Omental fat pad (tissue), 4 donors: ENCODE measurements around the gene SV2A. TPM values are rescaled to one million over a fixed set of nuclear protein-coding genes. Genes with fewer than 3 reads are reported as not detected.

Experiments used
- ATAC-seq: fragments of 150-250 bp; one replicate; pipeline ENCODE4 v1.9.1; 2016; ENCODE audit warnings: mild to moderate bottlenecking, moderate library complexity; ENCODE audit not compliant: low FRiP score
- DNase-seq: peaks from one replicate; pipeline ENCODE4 v3.0.0-alpha.2; 2019; ENCODE audit warnings: low spot score
- total RNA-seq, 4 donors: library from RNA; depleted of rRNA; stranded (reverse); fragments of >200 nt; gene quantifications; one replicate each; pipeline ENCODE4 v1.1.0, GENCODE V29; 2016
- TF ChIP-seq, protein P1 (sequence below), 3 donors: fragments of 450-650 bp; IDR thresholded peaks; one replicate each; pipeline ENCODE4 v1.5.1; 2016 to 2017; ENCODE audit warnings: antibody characterized with exemption in 3 of 3, mild to moderate bottlenecking in 3 of 3, moderate library complexity in 2 of 3

The SV2A gene
- total RNA-seq, 4 donors from 2014 or later: 0.48 to 1.3 (median 0.70) TPM

DNA sequence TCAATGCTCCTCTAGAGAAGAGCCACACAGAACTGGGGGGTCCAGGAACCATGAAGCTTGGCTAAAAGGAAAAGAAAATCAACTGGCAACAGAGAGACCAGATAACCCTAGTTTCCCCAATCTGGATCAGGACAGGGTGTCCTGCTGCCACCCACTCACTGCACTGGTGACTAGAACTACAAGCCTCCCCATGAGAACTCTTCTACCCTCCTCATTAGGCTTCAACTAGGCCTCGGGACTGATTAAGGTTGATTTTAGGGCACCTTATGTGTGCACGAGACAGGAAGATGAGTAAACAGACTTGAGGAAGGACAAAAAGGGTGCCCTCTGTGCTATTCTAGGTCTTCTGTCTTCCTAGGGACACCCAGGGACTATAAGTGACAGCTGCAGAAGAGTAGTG, 12.2 kb upstream of the SV2A start:
- no peak for ATAC-seq
- TF ChIP-seq, protein P1, sequence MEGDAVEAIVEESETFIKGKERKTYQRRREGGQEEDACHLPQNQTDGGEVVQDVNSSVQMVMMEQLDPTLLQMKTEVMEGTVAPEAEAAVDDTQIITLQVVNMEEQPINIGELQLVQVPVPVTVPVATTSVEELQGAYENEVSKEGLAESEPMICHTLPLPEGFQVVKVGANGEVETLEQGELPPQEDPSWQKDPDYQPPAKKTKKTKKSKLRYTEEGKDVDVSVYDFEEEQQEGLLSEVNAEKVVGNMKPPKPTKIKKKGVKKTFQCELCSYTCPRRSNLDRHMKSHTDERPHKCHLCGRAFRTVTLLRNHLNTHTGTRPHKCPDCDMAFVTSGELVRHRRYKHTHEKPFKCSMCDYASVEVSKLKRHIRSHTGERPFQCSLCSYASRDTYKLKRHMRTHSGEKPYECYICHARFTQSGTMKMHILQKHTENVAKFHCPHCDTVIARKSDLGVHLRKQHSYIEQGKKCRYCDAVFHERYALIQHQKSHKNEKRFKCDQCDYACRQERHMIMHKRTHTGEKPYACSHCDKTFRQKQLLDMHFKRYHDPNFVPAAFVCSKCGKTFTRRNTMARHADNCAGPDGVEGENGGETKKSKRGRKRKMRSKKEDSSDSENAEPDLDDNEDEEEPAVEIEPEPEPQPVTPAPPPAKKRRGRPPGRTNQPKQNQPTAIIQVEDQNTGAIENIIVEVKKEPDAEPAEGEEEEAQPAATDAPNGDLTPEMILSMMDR (IDR thresholded peaks at IDR 0.05): no peak
- no peak for DNase-seq

DNA sequence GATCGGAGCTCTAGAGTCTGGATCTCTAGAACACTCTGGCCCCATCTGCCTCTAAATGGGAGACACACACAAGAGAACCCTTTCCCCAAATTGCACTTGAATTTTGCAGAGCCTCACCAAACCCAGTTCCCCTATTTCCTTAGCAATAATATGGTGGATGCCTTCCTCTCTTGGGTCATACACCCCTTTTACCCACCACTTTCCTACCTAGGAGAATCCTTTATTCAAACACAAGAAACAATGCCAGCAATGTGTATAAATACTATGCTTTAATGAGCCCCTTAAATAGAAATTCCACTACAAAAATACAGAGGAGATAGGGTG, 10.7 kb upstream of the SV2A start:
- DNase-seq: no peak
- TF ChIP-seq, protein P1 (IDR thresholded peaks at IDR 0.05): no peak
- no peak for ATAC-seq

DNA sequence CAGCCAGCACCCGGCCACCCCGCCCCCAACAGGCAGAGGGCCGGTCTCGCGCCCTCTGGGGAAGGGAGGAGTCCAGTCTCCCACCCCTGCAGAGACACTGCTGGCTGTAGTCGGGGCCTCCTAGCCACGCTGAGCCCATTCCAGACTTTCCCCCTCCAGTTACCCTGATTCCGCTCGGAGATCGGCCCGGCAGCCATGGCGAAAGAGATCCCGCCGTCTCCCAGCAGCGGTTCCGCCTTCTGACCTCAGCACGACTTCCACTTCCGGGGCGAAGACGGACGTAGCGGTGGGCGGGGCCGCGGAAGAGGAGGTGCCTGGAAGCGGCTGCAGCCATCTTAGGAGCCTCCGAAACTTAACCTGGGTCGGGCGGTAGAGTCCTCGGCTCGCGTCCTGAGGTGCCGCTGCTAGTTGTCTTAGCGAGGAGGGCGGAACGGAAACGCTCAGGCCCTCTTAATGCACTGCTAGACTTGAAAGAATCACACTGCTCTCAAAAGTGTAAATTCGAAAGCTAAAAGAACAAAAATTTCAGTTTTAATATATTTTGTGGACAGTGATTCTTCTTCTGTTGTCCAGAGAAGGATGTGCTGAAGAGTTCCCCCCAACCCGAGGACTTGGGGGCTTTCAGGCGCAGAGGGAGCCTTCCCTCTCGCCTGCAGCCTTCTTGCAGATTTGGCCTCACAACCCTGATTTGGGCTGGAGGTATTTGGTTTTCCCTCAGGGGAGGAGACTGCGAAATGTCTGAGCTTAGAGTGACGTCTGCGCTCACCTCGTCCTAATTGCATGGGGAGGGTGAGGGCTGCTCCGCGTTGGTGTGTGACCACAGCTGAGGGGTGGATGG, 10.1 kb upstream of the SV2A start, which contains the start of gene SF3B4:
Gene SF3B4 (minus strand): TSS at position 241 of the 838 bp plus-strand sequence. CDS start 44 bp downstream, at position 197.
- DNase-seq (peak; percentile 81), ATAC-seq (peak; percentile 98)
- TF ChIP-seq, protein P1 (IDR thresholded peaks at IDR 0.05): no peak

DNA sequence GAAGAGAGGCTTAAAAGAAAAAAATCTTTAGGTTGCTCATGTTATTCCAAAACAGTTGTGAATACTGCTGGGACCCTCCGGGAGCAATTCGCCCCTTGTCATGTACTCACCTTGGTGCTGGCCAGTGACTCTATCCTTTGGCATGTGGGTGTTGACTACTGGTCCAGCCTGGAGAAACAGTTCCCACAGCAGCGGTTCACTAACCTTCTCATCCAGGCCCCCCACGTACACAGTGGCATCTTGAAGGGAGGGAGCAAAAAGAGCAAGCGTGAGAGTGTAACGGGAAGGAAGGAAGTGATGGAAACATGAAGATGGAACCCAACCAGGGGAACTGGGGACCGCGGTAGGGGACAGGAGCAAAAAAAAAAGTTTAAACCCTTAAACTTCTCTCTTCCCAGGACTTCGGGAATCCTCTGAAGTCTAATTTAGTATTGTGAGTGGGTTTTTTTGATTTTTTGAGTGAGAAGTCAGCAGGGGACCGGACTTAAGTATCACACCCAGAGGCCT, 9.5 kb upstream of the SV2A start:
- TF ChIP-seq, protein P1 (IDR thresholded peaks at IDR 0.05): no peak
- no peak for DNase-seq
- ATAC-seq: no peak

DNA sequence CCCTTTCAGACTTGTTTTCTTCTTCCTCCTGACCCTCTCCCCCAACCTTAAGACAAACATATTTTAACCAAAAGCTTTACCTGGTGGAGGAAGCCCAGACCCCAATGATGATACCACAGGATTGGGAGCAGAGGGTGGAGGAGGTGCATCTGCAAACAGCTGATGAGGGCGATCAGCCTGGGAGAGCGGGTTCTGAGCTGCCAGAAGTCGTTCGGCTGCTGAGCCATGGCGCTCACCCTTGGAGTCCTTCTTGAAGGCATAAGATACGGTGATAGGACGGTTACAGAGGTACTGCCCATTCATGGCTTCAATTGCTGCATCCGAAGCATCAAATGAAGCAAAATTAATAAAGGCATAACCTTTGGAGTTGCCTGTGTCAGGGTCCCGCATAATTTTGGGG, 8.7 kb upstream of the SV2A start:
- DNase-seq (no peak), ATAC-seq (no peak)
- TF ChIP-seq, protein P1 (IDR thresholded peaks at IDR 0.05): no peak

DNA sequence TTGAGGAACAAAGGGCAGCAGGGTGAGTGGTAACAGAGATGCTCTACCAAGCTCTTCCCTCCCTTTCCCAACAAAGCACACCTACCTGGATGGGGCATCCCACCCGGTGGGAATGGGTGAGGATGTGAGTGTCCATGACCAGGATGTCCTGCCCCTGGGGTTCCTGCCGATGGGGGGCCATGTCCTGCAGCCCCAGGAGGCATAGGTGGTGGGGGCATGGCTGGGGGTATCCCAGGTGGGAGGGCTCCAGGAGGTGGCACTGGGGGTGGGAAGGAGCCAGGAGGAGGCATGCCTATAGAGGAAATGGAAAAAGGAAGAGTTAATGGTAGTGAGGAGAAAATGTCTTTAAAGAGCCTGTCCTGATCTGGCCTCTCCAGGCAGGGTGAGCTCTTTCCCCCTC, 8.1 kb upstream of the SV2A start:
- no peak for ATAC-seq
- TF ChIP-seq, protein P1 (IDR thresholded peaks at IDR 0.05): no peak
- no peak for DNase-seq

DNA sequence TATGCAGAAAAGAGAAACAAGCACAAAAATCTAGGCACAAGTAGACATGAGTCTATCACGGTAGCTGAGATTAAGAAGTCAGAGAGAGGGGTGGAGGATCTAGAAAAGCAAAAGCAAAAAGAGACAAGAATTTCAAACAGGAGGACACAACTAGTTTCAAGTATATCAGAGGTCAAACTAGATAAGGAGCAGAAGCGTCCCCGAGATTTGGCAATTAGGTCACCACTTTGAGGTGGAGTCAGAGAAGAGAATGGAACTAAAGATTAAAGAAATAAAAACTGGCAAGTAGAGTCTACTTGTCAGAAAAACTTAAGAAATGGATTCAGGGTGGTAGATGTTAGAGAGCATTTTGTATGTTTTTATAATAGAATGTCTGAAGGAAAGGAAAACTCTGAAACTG, 7.7 kb upstream of the SV2A start:
- TF ChIP-seq, protein P1 (IDR thresholded peaks at IDR 0.05): no peak
- no peak for ATAC-seq
- no peak for DNase-seq
